HuH-7 (cell line): ENCODE results near the gene VWDE.

ENCODE experiments used
- DNase-seq: peaks from one replicate; pipeline ENCODE4 v3.0.0; 2011; ENCODE audit warnings: low spot score

VWDE gene

GRCh38 chr7:12327922-12328321, 75.7 kb downstream of the VWDE start:
- no peak for DNase-seq

GRCh38 chr7:12325646-12326045, 78.0 kb downstream of the VWDE start:
- no peak for DNase-seq

GRCh38 chr7:12323415-12323814, 80.2 kb downstream of the VWDE start:
- no peak for DNase-seq

- DNase-seq = no peak
Observed at GRCh38 chr7:12322903-12323300, 80.8 kb downstream of the VWDE start.

- no peak for DNase-seq
Observed at GRCh38 chr7:12322284-12322902, 81.3 kb downstream of the VWDE start.

- DNase-seq = no peak
Observed at GRCh38 chr7:12320987-12321647, 82.5 kb downstream of the VWDE start.

GRCh38 chr7:12320241-12320986, 83.3 kb downstream of the VWDE start:
- DNase-seq = no peak

- no peak for DNase-seq
Observed at GRCh38 chr7:12317675-12318074, 86.0 kb downstream of the VWDE start.

- DNase-seq = no peak
Observed at GRCh38 chr7:12316925-12317324, 86.7 kb downstream of the VWDE start.

- DNase-seq = peak; percentile 12
Observed at GRCh38 chr7:12315049-12315448, 88.6 kb downstream of the VWDE start.

GRCh38 chr7:12314199-12314598, 89.5 kb downstream of the VWDE start:
- DNase-seq = no peak

- DNase-seq = no peak
Observed at GRCh38 chr7:12305502-12305901, 98.2 kb downstream of the VWDE start.

- no peak for DNase-seq
Observed at GRCh38 chr7:12303495-12303894, 100.2 kb downstream of the VWDE start.

- no peak for DNase-seq
Observed at GRCh38 chr7:12303062-12303461, 100.6 kb downstream of the VWDE start.

- no peak for DNase-seq
Observed at GRCh38 chr7:12300415-12300814, 103.2 kb downstream of the VWDE start.

GRCh38 chr7:12299367-12299766, 104.3 kb downstream of the VWDE start:
- DNase-seq = no peak

GRCh38 chr7:12297283-12298108, 106.2 kb downstream of the VWDE start:
- DNase-seq = no peak

GRCh38 chr7:12296051-12296570, 107.6 kb downstream of the VWDE start:
- DNase-seq = no peak

- no peak for DNase-seq
Observed at GRCh38 chr7:12294701-12295100, 109.0 kb downstream of the VWDE start.

- no peak for DNase-seq
Observed at GRCh38 chr7:12291870-12292269, 111.8 kb downstream of the VWDE start.

- DNase-seq = no peak
Observed at GRCh38 chr7:12290761-12291160, 112.9 kb downstream of the VWDE start.

- no peak for DNase-seq
Observed at GRCh38 chr7:12289996-12290395, 113.7 kb downstream of the VWDE start.
